ENCODE measurements around the gene KRT1.

The KRT1 gene

GRCh38 chr12:52708010-52708409 is 27.8 kb upstream of the KRT1 start:
- TF ChIP-seq, protein P1, sequence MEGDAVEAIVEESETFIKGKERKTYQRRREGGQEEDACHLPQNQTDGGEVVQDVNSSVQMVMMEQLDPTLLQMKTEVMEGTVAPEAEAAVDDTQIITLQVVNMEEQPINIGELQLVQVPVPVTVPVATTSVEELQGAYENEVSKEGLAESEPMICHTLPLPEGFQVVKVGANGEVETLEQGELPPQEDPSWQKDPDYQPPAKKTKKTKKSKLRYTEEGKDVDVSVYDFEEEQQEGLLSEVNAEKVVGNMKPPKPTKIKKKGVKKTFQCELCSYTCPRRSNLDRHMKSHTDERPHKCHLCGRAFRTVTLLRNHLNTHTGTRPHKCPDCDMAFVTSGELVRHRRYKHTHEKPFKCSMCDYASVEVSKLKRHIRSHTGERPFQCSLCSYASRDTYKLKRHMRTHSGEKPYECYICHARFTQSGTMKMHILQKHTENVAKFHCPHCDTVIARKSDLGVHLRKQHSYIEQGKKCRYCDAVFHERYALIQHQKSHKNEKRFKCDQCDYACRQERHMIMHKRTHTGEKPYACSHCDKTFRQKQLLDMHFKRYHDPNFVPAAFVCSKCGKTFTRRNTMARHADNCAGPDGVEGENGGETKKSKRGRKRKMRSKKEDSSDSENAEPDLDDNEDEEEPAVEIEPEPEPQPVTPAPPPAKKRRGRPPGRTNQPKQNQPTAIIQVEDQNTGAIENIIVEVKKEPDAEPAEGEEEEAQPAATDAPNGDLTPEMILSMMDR (IDR thresholded peaks at IDR 0.05), result no peak
- no peak for TF ChIP-seq ZFX (IDR thresholded peaks at IDR 0.05; ENCODE audit: borderline replicate concordance)
- no peak overlapping the region for H3K27ac ChIP-seq

DNA sequence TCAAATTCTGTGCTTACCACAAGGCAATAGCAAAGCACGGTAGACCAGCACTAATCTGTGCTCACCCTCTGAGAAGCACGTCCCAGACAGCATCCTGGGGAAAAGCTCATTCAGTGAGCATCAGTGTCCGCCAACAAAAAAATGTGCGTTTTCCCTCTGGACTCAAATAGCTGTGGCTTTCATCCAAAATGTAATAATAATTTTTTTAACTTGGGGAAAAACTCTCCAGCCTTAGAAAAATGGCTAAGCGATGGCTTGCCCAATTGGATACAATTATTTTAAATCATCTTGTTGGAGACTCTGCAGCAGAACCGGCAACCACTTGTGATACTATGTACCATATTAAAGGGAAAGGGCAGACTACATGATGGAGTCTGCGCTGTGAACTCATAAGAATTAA is 24.3 kb upstream of the KRT1 start:
- H3K27ac ChIP-seq, result no peak overlapping the region
- TF ChIP-seq, protein P1 (IDR thresholded peaks at IDR 0.05), result no peak
- TF ChIP-seq ZFX (IDR thresholded peaks at IDR 0.05; ENCODE audit: borderline replicate concordance), result no peak

DNA sequence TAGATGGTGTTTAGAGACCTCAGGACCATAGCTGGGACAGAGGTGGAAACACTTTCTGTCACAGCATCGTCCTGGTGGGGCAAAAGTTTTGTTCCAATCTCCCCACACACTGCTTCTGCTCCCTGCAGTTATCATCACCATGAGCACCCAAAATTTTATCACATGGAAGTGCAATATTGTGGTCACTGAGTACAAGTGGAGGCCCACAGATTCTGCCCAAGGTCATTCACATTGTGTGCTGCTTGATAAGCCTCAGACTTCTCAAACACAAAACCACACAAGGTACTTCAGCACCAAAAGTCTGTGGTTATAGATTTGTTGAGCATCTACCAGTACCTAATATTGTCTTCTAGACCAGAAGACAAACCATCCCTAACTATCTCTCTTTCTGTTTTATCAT is 23.7 kb upstream of the KRT1 start:
- no peak overlapping the region for H3K27ac ChIP-seq
- no peak for TF ChIP-seq ZFX (IDR thresholded peaks at IDR 0.05; ENCODE audit: borderline replicate concordance)
- TF ChIP-seq, protein P1 (IDR thresholded peaks at IDR 0.05), result no peak

- no peak within 1 kb of the TSS for H3K27ac ChIP-seq
- TF ChIP-seq ZFX (IDR thresholded peaks at IDR 0.05; ENCODE audit: borderline replicate concordance), result no peak
- TF ChIP-seq, protein P1 (IDR thresholded peaks at IDR 0.05), result no peak
These were observed 23.2 kb upstream of the KRT1 start, which contains the start of gene KRT77 for GRCh38 chr12:52703424-52703823. KRT77 (minus strand) TSS chr12:52703524; CDS start chr12:52703434, 90 bp downstream.

DNA sequence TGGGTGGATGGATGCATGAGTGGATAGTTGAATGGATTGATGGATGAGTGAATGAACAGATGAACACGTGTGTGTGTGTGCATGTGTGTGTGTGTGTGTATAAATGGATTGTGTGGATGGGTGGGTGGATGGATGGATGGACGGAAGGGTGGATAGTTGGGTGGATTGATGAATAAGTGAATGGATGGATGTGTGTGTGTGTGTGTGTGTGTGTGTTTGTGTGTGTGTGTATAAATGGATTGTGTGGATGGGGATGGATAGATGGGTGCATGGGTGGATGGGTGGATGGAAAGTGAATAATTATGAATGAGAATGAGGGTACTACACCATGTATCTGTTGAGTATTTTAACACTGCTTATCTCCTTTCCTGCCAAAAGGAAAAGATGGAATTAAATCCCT is 22.1 kb upstream of the KRT1 start:
- TF ChIP-seq ZFX (IDR thresholded peaks at IDR 0.05; ENCODE audit: borderline replicate concordance), result no peak
- TF ChIP-seq, protein P1 (IDR thresholded peaks at IDR 0.05), result no peak
- no peak overlapping the region for H3K27ac ChIP-seq

DNA sequence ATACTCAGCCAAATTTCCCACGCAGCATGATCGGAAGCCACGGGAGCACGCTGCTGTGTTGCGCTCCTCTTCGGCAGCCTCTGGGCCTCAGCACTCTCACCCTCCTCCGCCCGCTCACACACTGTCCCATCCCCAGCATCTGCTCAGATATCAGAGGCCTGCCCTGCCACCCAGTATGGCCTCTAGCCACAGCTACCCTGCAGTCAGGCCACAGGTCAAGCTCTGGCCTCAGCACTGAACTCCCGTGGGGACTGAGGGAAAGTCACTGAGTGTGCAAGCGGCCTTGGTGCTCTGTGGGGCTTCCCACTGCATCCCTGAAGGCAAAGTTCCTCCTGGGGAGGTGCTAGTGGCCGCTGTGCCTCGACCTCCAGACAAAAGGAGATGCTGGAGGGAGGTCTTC is 21.1 kb upstream of the KRT1 start:
- H3K27ac ChIP-seq, result no peak overlapping the region
- no peak for TF ChIP-seq ZFX (IDR thresholded peaks at IDR 0.05; ENCODE audit: borderline replicate concordance)
- TF ChIP-seq, protein P1 (IDR thresholded peaks at IDR 0.05), result no peak

GRCh38 chr12:52699960-52700359 is 19.8 kb upstream of the KRT1 start:
- TF ChIP-seq, protein P1 (IDR thresholded peaks at IDR 0.05), result no peak
- no peak for TF ChIP-seq ZFX (IDR thresholded peaks at IDR 0.05; ENCODE audit: borderline replicate concordance)
- H3K27ac ChIP-seq, result no peak overlapping the region
